ENCODE results near the gene KBTBD12. TPM values are rescaled to one million over a fixed set of nuclear protein-coding genes. Genes with fewer than 3 reads are reported as not detected.

KBTBD12 gene
- polyA plus RNA-seq, 1 of the 3 experiments (the other 2 are of a cell fraction) = not detected

DNA sequence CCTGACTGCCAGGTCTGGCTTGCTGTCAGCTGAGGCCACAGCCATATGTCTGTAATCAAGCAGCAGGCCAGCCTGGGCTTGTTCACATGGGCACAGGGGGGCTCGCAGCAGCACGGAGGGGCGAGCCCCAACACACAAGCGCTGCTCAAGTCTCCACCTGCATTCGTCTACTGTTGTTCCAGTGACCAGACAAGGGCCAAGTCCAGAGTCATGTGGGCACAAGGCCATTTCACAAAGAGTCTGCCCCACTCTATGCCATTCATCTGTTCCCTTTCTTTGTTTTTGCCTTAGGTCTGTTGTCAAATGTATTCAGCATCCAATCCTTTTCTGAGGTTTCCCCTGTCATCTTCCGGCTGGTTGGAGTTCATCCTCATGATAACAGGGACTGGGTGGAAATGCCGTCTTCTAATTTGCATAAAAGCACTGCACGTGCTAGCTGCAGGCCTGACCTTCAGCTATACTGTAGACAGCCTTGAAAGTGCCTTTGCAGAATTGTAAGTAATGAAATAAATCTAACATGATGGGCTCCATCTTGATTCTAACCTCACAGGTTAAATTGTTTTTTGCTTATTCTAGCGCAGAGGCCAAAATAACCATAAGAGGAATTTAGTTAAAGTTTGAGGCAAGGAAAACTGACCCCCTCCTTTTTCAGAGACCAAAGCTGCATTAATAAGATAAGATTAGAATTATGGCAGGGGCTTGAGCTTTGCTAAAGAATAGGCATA lies 28.6 kb upstream of the KBTBD12 start:
- Histone ChIP-seq H3K36me3 (replicated peaks in 1 of 2; ENCODE audit: control insufficient read depth in 1 of 2, insufficient read depth in 2 of 2, low read length in 1 of 2) (no peaks in the 10 kb centered on the region), H3K4me2 (no peak overlapping the region), H3K27me3 (ENCODE audit: insufficient read depth) (no peaks in the 10 kb centered on the region), H3K9me2 (no peaks in the 10 kb centered on the region), H3K4me1 (ENCODE audit: control insufficient read depth in 1 of 2, insufficient read depth in 2 of 2, low read depth in 1 of 2, low read length in 1 of 2) (peaks cover 0 to 7% of the 10 kb centered on the region in 2 experiments; a peak in 1 of 4 replicates), H3K27ac (ENCODE audit: low read depth in 2 of 2, low read length in 1 of 2) (peak overlapping the region in 1 of 2 experiments; percentile 34; a peak in 1 of 4 replicates), H3K4me3 (ENCODE audit: low read depth in 2 of 2, low read length in 1 of 2) (no peak overlapping the region), H4K20me1 (ENCODE audit: insufficient read depth) (no peaks in the 10 kb centered on the region), H3K9ac (no peak overlapping the region), H3F3A (replicated peaks; ENCODE audit: insufficient read depth) (no peaks in the 10 kb centered on the region), H3K79me2 (ENCODE audit: insufficient read depth) (no peaks in the 10 kb centered on the region), H3K9me3 (no peaks in the 10 kb centered on the region), H2AFZ (ENCODE audit: low read depth) (no peak overlapping the region)
- ChIA-PET POLR2A (no interaction called here), CTCF (no interaction called here)
- no peak for DNase-seq
- no peak for TF ChIP-seq RXRA (IDR thresholded peaks at IDR 0.05; ENCODE audit: borderline replicate concordance, low read depth)
- TF ChIP-seq, protein P1, sequence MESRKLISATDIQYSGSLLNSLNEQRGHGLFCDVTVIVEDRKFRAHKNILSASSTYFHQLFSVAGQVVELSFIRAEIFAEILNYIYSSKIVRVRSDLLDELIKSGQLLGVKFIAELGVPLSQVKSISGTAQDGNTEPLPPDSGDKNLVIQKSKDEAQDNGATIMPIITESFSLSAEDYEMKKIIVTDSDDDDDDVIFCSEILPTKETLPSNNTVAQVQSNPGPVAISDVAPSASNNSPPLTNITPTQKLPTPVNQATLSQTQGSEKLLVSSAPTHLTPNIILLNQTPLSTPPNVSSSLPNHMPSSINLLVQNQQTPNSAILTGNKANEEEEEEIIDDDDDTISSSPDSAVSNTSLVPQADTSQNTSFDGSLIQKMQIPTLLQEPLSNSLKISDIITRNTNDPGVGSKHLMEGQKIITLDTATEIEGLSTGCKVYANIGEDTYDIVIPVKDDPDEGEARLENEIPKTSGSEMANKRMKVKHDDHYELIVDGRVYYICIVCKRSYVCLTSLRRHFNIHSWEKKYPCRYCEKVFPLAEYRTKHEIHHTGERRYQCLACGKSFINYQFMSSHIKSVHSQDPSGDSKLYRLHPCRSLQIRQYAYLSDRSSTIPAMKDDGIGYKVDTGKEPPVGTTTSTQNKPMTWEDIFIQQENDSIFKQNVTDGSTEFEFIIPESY (IDR thresholded peaks at IDR 0.05; ENCODE audit: borderline replicate concordance, low read depth) = no peak
- 72% methylated on average over 5 of the region's 9 CpGs for WGBS (ENCODE audit: low lambda C conversion rate)

DNA sequence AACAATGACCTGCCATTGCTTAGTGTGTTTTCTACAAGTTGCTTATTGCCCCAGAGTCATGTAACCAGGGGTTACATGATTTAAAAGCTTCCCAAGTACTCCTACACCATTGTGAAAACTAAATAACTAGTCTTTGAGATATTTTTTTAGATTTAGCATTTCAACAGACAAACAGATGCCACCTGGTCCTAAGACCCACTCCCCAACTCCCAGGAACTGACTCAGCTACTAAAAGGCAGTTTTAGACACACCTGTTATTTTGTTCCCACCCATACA lies 28.1 kb upstream of the KBTBD12 start:
- no peak overlapping the region for H2AFZ ChIP-seq (ENCODE audit: low read depth)
- POLR2A ChIA-PET = no interaction called here
- H3K9me3 ChIP-seq = no peaks in the 10 kb centered on the region
- no peaks in the 10 kb centered on the region for H3K79me2 ChIP-seq (ENCODE audit: insufficient read depth)
- no peaks in the 10 kb centered on the region for H3K36me3 ChIP-seq (replicated peaks in 1 of 2; ENCODE audit: control insufficient read depth in 1 of 2, insufficient read depth in 2 of 2, low read length in 1 of 2)
- peaks cover 0 to 7% of the 10 kb centered on the region in 2 experiments; a peak in 1 of 4 replicates for H3K4me1 ChIP-seq (ENCODE audit: control insufficient read depth in 1 of 2, insufficient read depth in 2 of 2, low read depth in 1 of 2, low read length in 1 of 2)
- no peak overlapping the region for H3K4me2 ChIP-seq
- CTCF ChIA-PET = no interaction called here
- H4K20me1 ChIP-seq (ENCODE audit: insufficient read depth) = no peaks in the 10 kb centered on the region
- no peak for TF ChIP-seq SMC3 (IDR thresholded peaks at IDR 0.05; ENCODE audit: low read depth, low read length)
- TF ChIP-seq RCOR1 (IDR thresholded peaks at IDR 0.05; ENCODE audit: low read length) = no peak
- no peak for TF ChIP-seq FOXM1 (IDR thresholded peaks at IDR 0.05; ENCODE audit: low read depth)
- TF ChIP-seq, protein P2, sequence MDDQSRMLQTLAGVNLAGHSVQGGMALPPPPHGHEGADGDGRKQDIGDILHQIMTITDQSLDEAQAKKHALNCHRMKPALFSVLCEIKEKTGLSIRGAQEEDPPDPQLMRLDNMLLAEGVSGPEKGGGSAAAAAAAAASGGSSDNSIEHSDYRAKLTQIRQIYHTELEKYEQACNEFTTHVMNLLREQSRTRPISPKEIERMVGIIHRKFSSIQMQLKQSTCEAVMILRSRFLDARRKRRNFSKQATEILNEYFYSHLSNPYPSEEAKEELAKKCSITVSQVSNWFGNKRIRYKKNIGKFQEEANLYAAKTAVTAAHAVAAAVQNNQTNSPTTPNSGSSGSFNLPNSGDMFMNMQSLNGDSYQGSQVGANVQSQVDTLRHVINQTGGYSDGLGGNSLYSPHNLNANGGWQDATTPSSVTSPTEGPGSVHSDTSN (IDR thresholded peaks at IDR 0.05) = no peak
- no peak for TF ChIP-seq ELF1 (IDR thresholded peaks at IDR 0.05)
- no peaks in the 10 kb centered on the region for H3K9me2 ChIP-seq
- H3K9ac ChIP-seq = no peak overlapping the region
- DNase-seq = no peak
- no peak overlapping the region for H3K27ac ChIP-seq (ENCODE audit: low read depth in 2 of 2, low read length in 1 of 2)
- no peaks in the 10 kb centered on the region for H3K27me3 ChIP-seq (ENCODE audit: insufficient read depth)
- H3F3A ChIP-seq (replicated peaks; ENCODE audit: insufficient read depth) = no peaks in the 10 kb centered on the region
- no peak overlapping the region for H3K4me3 ChIP-seq (ENCODE audit: low read depth in 2 of 2, low read length in 1 of 2)

DNA sequence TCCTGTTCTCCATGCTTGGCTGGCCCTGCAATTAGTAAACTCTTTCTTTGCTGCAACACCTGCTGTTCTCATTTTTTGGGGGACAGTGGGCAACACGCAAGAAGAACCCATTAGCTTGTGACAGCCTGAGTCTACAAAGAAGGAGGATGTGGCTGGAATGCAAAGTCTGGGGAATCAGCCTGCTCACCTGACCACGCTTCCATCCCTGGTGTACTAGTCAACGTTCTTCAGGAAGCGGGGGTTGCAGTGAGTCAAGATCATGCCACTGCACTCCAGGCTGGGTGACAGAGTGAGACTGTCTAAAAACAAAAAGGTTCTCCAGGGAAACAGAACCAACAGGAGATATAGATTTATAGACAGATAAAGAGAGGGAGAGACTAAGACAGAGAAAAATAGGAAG lies 27.7 kb upstream of the KBTBD12 start:
- ChIA-PET POLR2A (no interaction called here), CTCF (no interaction called here)
- Histone ChIP-seq H2AFZ (ENCODE audit: low read depth) (no peak overlapping the region), H3K9me2 (no peaks in the 10 kb centered on the region), H3K4me2 (no peak overlapping the region), H3K27me3 (ENCODE audit: insufficient read depth) (no peaks in the 10 kb centered on the region; the same call in 1 of the 2 replicates), H3K36me3 (replicated peaks in 1 of 2; ENCODE audit: control insufficient read depth in 1 of 2, insufficient read depth in 2 of 2, low read length in 1 of 2) (no peaks in the 10 kb centered on the region), H3K9me3 (no peaks in the 10 kb centered on the region), H3K27ac (ENCODE audit: low read depth in 2 of 2, low read length in 1 of 2) (no peak overlapping the region), H3K9ac (no peak overlapping the region), H4K20me1 (ENCODE audit: insufficient read depth) (no peaks in the 10 kb centered on the region), H3K79me2 (ENCODE audit: insufficient read depth) (no peaks in the 10 kb centered on the region), H3F3A (replicated peaks; ENCODE audit: insufficient read depth) (no peaks in the 10 kb centered on the region), H3K4me1 (ENCODE audit: control insufficient read depth in 1 of 2, insufficient read depth in 2 of 2, low read depth in 1 of 2, low read length in 1 of 2) (peaks cover 0 to 7% of the 10 kb centered on the region in 2 experiments; a peak in 1 of 4 replicates), H3K4me3 (ENCODE audit: low read depth in 2 of 2, low read length in 1 of 2) (no peak overlapping the region)
- DNase-seq = no peak
- WGBS (ENCODE audit: low lambda C conversion rate) = 67% methylated on average over 4 of the region's 4 CpGs
- TF ChIP-seq NFIC (IDR thresholded peaks at IDR 0.05; ENCODE audit: borderline replicate concordance) = no peak
- no peak for TF ChIP-seq NRF1 (IDR thresholded peaks at IDR 0.05; ENCODE audit: low read depth, low read length)
- no peak for TF ChIP-seq FOSL2 (IDR thresholded peaks at IDR 0.05; ENCODE audit: borderline replicate concordance, low read depth)
- no peak for TF ChIP-seq RXRA (IDR thresholded peaks at IDR 0.05; ENCODE audit: borderline replicate concordance, low read depth)
- TF ChIP-seq RAD21 (IDR thresholded peaks at IDR 0.05; ENCODE audit: low read length) = no peak
- TF ChIP-seq MEF2A (IDR thresholded peaks at IDR 0.05; ENCODE audit: borderline replicate concordance, low read depth) = no peak
- TF ChIP-seq, protein P3, sequence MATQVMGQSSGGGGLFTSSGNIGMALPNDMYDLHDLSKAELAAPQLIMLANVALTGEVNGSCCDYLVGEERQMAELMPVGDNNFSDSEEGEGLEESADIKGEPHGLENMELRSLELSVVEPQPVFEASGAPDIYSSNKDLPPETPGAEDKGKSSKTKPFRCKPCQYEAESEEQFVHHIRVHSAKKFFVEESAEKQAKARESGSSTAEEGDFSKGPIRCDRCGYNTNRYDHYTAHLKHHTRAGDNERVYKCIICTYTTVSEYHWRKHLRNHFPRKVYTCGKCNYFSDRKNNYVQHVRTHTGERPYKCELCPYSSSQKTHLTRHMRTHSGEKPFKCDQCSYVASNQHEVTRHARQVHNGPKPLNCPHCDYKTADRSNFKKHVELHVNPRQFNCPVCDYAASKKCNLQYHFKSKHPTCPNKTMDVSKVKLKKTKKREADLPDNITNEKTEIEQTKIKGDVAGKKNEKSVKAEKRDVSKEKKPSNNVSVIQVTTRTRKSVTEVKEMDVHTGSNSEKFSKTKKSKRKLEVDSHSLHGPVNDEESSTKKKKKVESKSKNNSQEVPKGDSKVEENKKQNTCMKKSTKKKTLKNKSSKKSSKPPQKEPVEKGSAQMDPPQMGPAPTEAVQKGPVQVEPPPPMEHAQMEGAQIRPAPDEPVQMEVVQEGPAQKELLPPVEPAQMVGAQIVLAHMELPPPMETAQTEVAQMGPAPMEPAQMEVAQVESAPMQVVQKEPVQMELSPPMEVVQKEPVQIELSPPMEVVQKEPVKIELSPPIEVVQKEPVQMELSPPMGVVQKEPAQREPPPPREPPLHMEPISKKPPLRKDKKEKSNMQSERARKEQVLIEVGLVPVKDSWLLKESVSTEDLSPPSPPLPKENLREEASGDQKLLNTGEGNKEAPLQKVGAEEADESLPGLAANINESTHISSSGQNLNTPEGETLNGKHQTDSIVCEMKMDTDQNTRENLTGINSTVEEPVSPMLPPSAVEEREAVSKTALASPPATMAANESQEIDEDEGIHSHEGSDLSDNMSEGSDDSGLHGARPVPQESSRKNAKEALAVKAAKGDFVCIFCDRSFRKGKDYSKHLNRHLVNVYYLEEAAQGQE (IDR thresholded peaks at IDR 0.05; ENCODE audit: low read depth, low read length) = no peak
- TF ChIP-seq, protein P4, sequence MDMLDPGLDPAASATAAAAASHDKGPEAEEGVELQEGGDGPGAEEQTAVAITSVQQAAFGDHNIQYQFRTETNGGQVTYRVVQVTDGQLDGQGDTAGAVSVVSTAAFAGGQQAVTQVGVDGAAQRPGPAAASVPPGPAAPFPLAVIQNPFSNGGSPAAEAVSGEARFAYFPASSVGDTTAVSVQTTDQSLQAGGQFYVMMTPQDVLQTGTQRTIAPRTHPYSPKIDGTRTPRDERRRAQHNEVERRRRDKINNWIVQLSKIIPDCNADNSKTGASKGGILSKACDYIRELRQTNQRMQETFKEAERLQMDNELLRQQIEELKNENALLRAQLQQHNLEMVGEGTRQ (IDR thresholded peaks at IDR 0.05; ENCODE audit: borderline replicate concordance, low read depth, low read length) = no peak
- no peak for TF ChIP-seq GATA2 (CRISPR knock-in tag; IDR thresholded peaks at IDR 0.05)
